B cell (primary cell): ENCODE measurements around the gene SNTN. TPM values are rescaled to one million over a fixed set of nuclear protein-coding genes. Genes with fewer than 3 reads are reported as not detected.

Experiments
- ATAC-seq: fragments of 200-7000 bp; cut with Tn5 transposase; one replicate; pipeline ENCODE4 v1.10.0; 2021; ENCODE audit warnings: low read depth, mild to moderate bottlenecking, moderate number of reproducible peaks, moderate library complexity
- CTCF ChIA-PET: fragments of 350-600 bp; sonication (Branson Sonifier 250); formaldehyde crosslinking; loops from one replicate; lab custom pipeline; 2021; ENCODE audit warnings: antibody characterized with exemption, inconsistent platforms; lab: Charles Lee
- POLR2A ChIA-PET: fragments of 350-600 bp; sonication (Branson Sonifier 250); formaldehyde crosslinking; loops from one replicate; lab custom pipeline; 2021; ENCODE audit warnings: antibody characterized with exemption; lab: Charles Lee
- DNase-seq: peaks from one replicate; pipeline ENCODE4 v3.0.0; 2013
- H2AFZ ChIP-seq: 2 replicates; pipeline ENCODE4 v1.6.1; 2012; ENCODE audit warnings: mild to moderate bottlenecking, low read depth, low read length; ENCODE audit not compliant: insufficient read depth, poor library complexity, severe bottlenecking
- H3K27ac ChIP-seq, 2 donors: 1 replicate in 1 of 2; 2 replicates in 1 of 2; pipeline ENCODE4 v1.5.1; 2012 to 2013; ENCODE audit warnings: low read length in 2 of 2, mild to moderate bottlenecking in 2 of 2, moderate library complexity in 1 of 2
- H3K27me3 ChIP-seq, 4 experiments: fragments of 200-600 bp in 1 of 4; sonication (generic) in 1 of 4; replicated peaks in 1 of 4; 1 replicate in 2 of 4; 2 replicates in 2 of 4; pipeline versions ENCODE4 v1.6.1 to v1.7.0; 2013 to 2016; ENCODE audit warnings: low read length in 3 of 4, mild to moderate bottlenecking in 2 of 4, mixed read lengths in 1 of 4, moderate library complexity in 1 of 4; ENCODE audit not compliant: insufficient read depth in 4 of 4, control insufficient read depth in 3 of 4; ENCODE audit errors: control extremely low read depth in 1 of 4
- H3K36me3 ChIP-seq, 2 experiments: replicated peaks in 1 of 2; 1 replicate in 1 of 2; 2 replicates in 1 of 2; pipeline versions ENCODE4 v1.6.1 to v1.7.1; 2013; ENCODE audit warnings: low read length in 1 of 2; ENCODE audit not compliant: insufficient read depth in 2 of 2, control insufficient read depth in 1 of 2; ENCODE audit errors: control extremely low read depth in 1 of 2, extremely low read depth in 1 of 2
- H3K4me1 ChIP-seq, 2 donors: fragments of 200-600 bp in 1 of 2; sonication (generic) in 1 of 2; 1 replicate in 1 of 2; 2 replicates in 1 of 2; pipeline versions ENCODE4 v1.5.1 to v1.6.1; 2013 to 2017; ENCODE audit warnings: low read length in 2 of 2; ENCODE audit not compliant: control insufficient read depth in 2 of 2, insufficient read depth in 2 of 2
- H3K4me2 ChIP-seq: replicated peaks from 2 replicates; pipeline ENCODE3; 2012; ENCODE audit warnings: mild to moderate bottlenecking, low read depth, low read length; ENCODE audit not compliant: poor library complexity, severe bottlenecking
- H3K4me3 ChIP-seq, 5 experiments: fragments of 200-600 bp in 1 of 5; sonication (generic) in 1 of 5; 1 replicate in 3 of 5; 2 replicates in 2 of 5; pipeline versions ENCODE4 v1.5.1 to v1.7.0; 2011 to 2016; ENCODE audit warnings: low read length in 4 of 5, mild to moderate bottlenecking in 4 of 5, low read depth in 2 of 5, control low read depth in 1 of 5, moderate library complexity in 1 of 5; ENCODE audit not compliant: insufficient read depth in 1 of 5; ENCODE audit errors: control extremely low read depth in 1 of 5, extremely low read depth in 1 of 5
- H3K79me2 ChIP-seq: fragments of 200-600 bp; sonication (generic); one replicate; pipeline ENCODE4 v1.6.0; 2016; ENCODE audit warnings: low read length; ENCODE audit not compliant: control insufficient read depth, insufficient read depth
- H3K9ac ChIP-seq: fragments of 200-600 bp; sonication (generic); 2 replicates; pipeline ENCODE4 v1.6.1; 2017; ENCODE audit warnings: mild to moderate bottlenecking, low read length, moderate library complexity
- H3K9me3 ChIP-seq, 3 donors: one replicate each; pipeline versions ENCODE4 v1.6.1 to v1.7.1; 2013; ENCODE audit warnings: low read length in 2 of 3; ENCODE audit not compliant: control insufficient read depth in 2 of 3, insufficient read depth in 1 of 3; ENCODE audit errors: control extremely low read depth in 1 of 3
- H4K20me1 ChIP-seq: 2 replicates; pipeline ENCODE4 v1.6.0; 2012; ENCODE audit warnings: mild to moderate bottlenecking, low read length; ENCODE audit not compliant: insufficient read depth, control insufficient read depth, poor library complexity, severe bottlenecking
- H3K27ac Mint-ChIP-seq: one replicate; pipeline ENCODE4 v1.8.0; 2021; ENCODE audit warnings: mixed read lengths
- H3K27me3 Mint-ChIP-seq: one replicate; pipeline ENCODE4 v1.8.0; 2021; ENCODE audit warnings: mixed read lengths
- H3K4me1 Mint-ChIP-seq: one replicate; pipeline ENCODE4 v1.8.0; 2021; ENCODE audit warnings: mixed read lengths
- H3K4me3 Mint-ChIP-seq: one replicate; pipeline ENCODE4 v1.8.0; 2021; ENCODE audit warnings: mixed read lengths
- H3K9me3 Mint-ChIP-seq: one replicate; pipeline ENCODE4 v1.8.0; 2022; ENCODE audit warnings: mixed read lengths; ENCODE audit not compliant: insufficient read depth
- CTCF ChIP-seq: fragments of 200-600 bp; IDR thresholded peaks from one replicate; pipeline ENCODE4 v1.8.0; 2022; ENCODE audit warnings: antibody characterized with exemption, mild to moderate bottlenecking
- EZH2 ChIP-seq: IDR thresholded peaks from 2 replicates; pipeline ENCODE4 v1.6.1; 2012; ENCODE audit warnings: borderline replicate concordance, low read depth, mild to moderate bottlenecking, moderate library complexity, low read length; ENCODE audit not compliant: insufficient read depth, poor library complexity, severe bottlenecking
- WGBS: methylation state at CpG from one replicate; pipeline ENCODE4 v1.1.5; 2013; ENCODE audit warnings: missing lambda C conversion rate; ENCODE audit not compliant: insufficient coverage; 5-methylcytosine and 5-hydroxymethylcytosine counted together
- intact Hi-C: fragments of 100-400 bp; cut with micrococcal nuclease; formaldehyde crosslinking; loops from one replicate; pipeline ENCODE4 v1.10.0; 2022
- polyA plus RNA-seq: library from polyadenylated mRNA; depleted of rRNA; stranded (reverse); fragments of >200 nt; gene quantifications from 2 replicates; pipeline ENCODE4 v1.2.3, GENCODE V29; 2012
- total RNA-seq, 2 donors: library from RNA; stranded (reverse); fragments of 120-200 nt in 1 of 2; gene quantifications; 1 replicate in 1 of 2; 2 replicates in 1 of 2; pipeline versions ENCODE4 v1.2.3 to v1.2.4, GENCODE V29; 2013 to 2022

Gene SNTN
- total and polyA plus RNA-seq, 2 donors (not counting 1 experiment from before 2014, with no cell fraction given), result not detected

GRCh38 chr3:63639806-63640205 is 12.7 kb upstream of the SNTN start:
- peaks cover 0 to 5% (median 0%) of the 10 kb centered on the region in 3 donors for H3K9me3 ChIP-seq
- Mint-ChIP-seq H3K27ac (no peak overlapping the region), H3K9me3 (no peaks in the 10 kb centered on the region), H3K4me3 (no peak overlapping the region), H3K4me1 (no peaks in the 10 kb centered on the region), H3K27me3 (peaks cover 4% of the 10 kb centered on the region)
- H3K4me3 ChIP-seq, result no peak overlapping the region
- H3K27me3 ChIP-seq, result no peaks in the 10 kb centered on the region
- no peaks in the 10 kb centered on the region for H3K36me3 ChIP-seq
- H3K79me2 ChIP-seq, result no peaks in the 10 kb centered on the region
- no peak for TF ChIP-seq EZH2
- CTCF ChIA-PET, result no interaction called here
- no peak for ATAC-seq
- WGBS, result 94% methylated on average over 2 of the region's 2 CpGs
- no peak overlapping the region for H3K9ac ChIP-seq
- no peak overlapping the region for H2AFZ ChIP-seq
- intact Hi-C loops, result no loop called here
- POLR2A ChIA-PET, result no interaction called here
- no peaks in the 10 kb centered on the region for H4K20me1 ChIP-seq
- H3K4me2 ChIP-seq, result no peak overlapping the region
- no peaks in the 10 kb centered on the region for H3K4me1 ChIP-seq
- H3K27ac ChIP-seq, result no peak overlapping the region
- DNase-seq, result no peak

- no peak overlapping the region for H3K4me3 Mint-ChIP-seq
Measured at GRCh38 chr3:63642488-63642887, 10.0 kb upstream of the SNTN start.

More at GRCh38 chr3:63642488-63642887, 10.0 kb upstream of the SNTN start:
- Histone ChIP-seq H3K36me3 (no peaks in the 10 kb centered on the region), H3K79me2 (no peaks in the 10 kb centered on the region), H2AFZ (no peak overlapping the region), H3K9ac (no peak overlapping the region), H3K27me3 (no peaks in the 10 kb centered on the region), H3K27ac (no peak overlapping the region), H4K20me1 (no peaks in the 10 kb centered on the region), H3K9me3 (peaks cover 0 to 8% (median 0%) of the 10 kb centered on the region in 3 donors), H3K4me2 (no peak overlapping the region), H3K4me3 (no peak overlapping the region), H3K4me1 (no peaks in the 10 kb centered on the region)
- ChIA-PET CTCF (no interaction called here), POLR2A (no interaction called here)
- TF ChIP-seq EZH2 (no peak), CTCF (no peak)
- DNase-seq (no peak), ATAC-seq (no peak)
- no peaks in the 10 kb centered on the region for H3K4me1 Mint-ChIP-seq
- H3K9me3 Mint-ChIP-seq, result no peaks in the 10 kb centered on the region
- intact Hi-C loops, result no loop called here
- WGBS, result no CpG with 5 or more reads among the region's 1 CpG
- no peak overlapping the region for H3K27ac Mint-ChIP-seq
- peaks cover 8% of the 10 kb centered on the region for H3K27me3 Mint-ChIP-seq
